IMR-90 (cell line): ENCODE measurements around the gene ITM2B. TPM values are rescaled to one million over a fixed set of nuclear protein-coding genes. Genes with fewer than 3 reads are reported as not detected.

Experiments
- CTCF ChIP-seq: conservative IDR thresholded peaks from 2 replicates; pipeline ENCODE4 v1.5.1; 2012; ENCODE audit warnings: mild to moderate bottlenecking, low read depth, low read length, improper control_type of control experiment
- MXI1 ChIP-seq: IDR thresholded peaks from 2 replicates; pipeline ENCODE4 v1.6.1; 2012; ENCODE audit warnings: low read depth, mild to moderate bottlenecking, low read length, moderate library complexity, borderline replicate concordance
- polyA plus RNA-seq, 3 experiments: library from polyadenylated mRNA; depleted of rRNA; stranded (reverse); fragments of >200 nt; gene quantifications; 2 replicates each; pipeline ENCODE4 v1.2.3, GENCODE V29; 2012; ENCODE audit warnings: low replicate concordance in 1 of 3
- total RNA-seq: library from RNA; depleted of rRNA; stranded (reverse); fragments of >200 nt; gene quantifications from 2 replicates; pipeline ENCODE4 v1.2.3, GENCODE V29; 2012

The ITM2B gene
- total and polyA plus RNA-seq, 2 of the 4 experiments (the other 2 are of a cell fraction): 51.1 to 158 TPM

GRCh38 chr13:48233889-48234488 is 983 bp downstream of the ITM2B start (continued):
- TF ChIP-seq MXI1 (no peak), CTCF (no peak)
